C4-2B (cell line): Measurements from ENCODE around the gene ACADS.

ENCODE experiments used
- H3K27ac ChIP-seq: fragments of 450-650 bp; 2 replicates; pipeline ENCODE4 v1.5.1; 2017
- CTCF ChIP-seq: fragments of 450-650 bp; conservative IDR thresholded peaks from 2 replicates; pipeline ENCODE4 v1.5.1; 2017; ENCODE audit warnings: mild to moderate bottlenecking
- ZFX ChIP-seq: fragments of 450-650 bp; IDR thresholded peaks from 2 replicates; pipeline ENCODE4 v1.6.1; 2017

Gene ACADS

GRCh38 chr12:120690978-120691377, 34.6 kb upstream of the ACADS start:
- TF ChIP-seq ZFX = no peak
- no peak for TF ChIP-seq CTCF
- H3K27ac ChIP-seq = peak overlapping the region; percentile 64; the same call in 1 of the 2 replicates

- peak overlapping the region; percentile 64 for H3K27ac ChIP-seq
- TF ChIP-seq CTCF (no peak), ZFX (no peak)
These were observed 33.0 kb upstream of the ACADS start for GRCh38 chr12:120692524-120693033.

- TF ChIP-seq ZFX = no peak
- no peak overlapping the region for H3K27ac ChIP-seq
These were observed 31.8 kb upstream of the ACADS start for GRCh38 chr12:120693848-120694247.

GRCh38 chr12:120696626-120697025, 29.0 kb upstream of the ACADS start:
- H3K27ac ChIP-seq = no peak overlapping the region
- TF ChIP-seq ZFX (no peak), CTCF (no peak)

- TF ChIP-seq ZFX (no peak), CTCF (no peak)
- H3K27ac ChIP-seq = no peak overlapping the region
These were observed 28.3 kb upstream of the ACADS start for GRCh38 chr12:120697344-120697743.

GRCh38 chr12:120698665-120699064, 27.0 kb upstream of the ACADS start:
- TF ChIP-seq CTCF = no peak
- TF ChIP-seq ZFX = no peak
- no peak overlapping the region for H3K27ac ChIP-seq

GRCh38 chr12:120699553-120699952, 26.1 kb upstream of the ACADS start:
- no peak for TF ChIP-seq ZFX
- TF ChIP-seq CTCF = no peak
- H3K27ac ChIP-seq = no peak overlapping the region

- TF ChIP-seq CTCF (no peak), ZFX (no peak)
- H3K27ac ChIP-seq = no peak overlapping the region
These were observed 24.7 kb upstream of the ACADS start for GRCh38 chr12:120700886-120701285.
